DOHH2 (cell line): ENCODE measurements around the gene ZNRD2.

Experiments
- EZH2phosphoT487 ChIP-seq: fragments of 200-600 bp; sonication (generic); IDR thresholded peaks from 2 replicates; pipeline ENCODE4 v1.6.1; 2017; ENCODE audit warnings: borderline replicate concordance, mild to moderate bottlenecking, antibody characterized with exemption, low read length, moderate library complexity, mixed read lengths
- TF ChIP-seq, protein P1 (sequence below): fragments of 200-600 bp; sonication (generic); IDR thresholded peaks from one replicate; pipeline ENCODE4 v1.5.1; 2014; ENCODE audit warnings: antibody characterized with exemption, mild to moderate bottlenecking, low read depth, low read length; ENCODE audit not compliant: poor library complexity, severe bottlenecking

DNA sequence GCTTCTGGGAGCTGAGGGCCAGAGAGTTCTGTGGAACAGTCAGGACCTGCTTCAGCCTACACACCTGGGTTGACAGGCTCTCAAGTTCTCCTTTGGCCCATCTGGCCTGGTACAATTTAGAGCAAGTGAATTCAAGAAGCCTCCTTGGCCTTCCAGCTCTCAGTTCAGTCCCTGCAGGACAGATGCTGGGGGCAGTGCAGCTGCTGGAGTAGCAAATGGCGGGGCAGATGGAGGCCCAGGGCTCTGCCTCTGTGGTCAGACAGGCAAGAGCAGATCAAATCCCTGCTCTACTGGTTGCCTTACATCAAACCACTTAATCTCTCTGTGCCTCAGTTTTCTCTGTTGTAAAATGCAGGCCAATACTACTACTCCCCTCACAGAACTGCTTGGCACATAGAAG lies 34.0 kb downstream of the ZNRD2 start:
- TF ChIP-seq, protein P1, sequence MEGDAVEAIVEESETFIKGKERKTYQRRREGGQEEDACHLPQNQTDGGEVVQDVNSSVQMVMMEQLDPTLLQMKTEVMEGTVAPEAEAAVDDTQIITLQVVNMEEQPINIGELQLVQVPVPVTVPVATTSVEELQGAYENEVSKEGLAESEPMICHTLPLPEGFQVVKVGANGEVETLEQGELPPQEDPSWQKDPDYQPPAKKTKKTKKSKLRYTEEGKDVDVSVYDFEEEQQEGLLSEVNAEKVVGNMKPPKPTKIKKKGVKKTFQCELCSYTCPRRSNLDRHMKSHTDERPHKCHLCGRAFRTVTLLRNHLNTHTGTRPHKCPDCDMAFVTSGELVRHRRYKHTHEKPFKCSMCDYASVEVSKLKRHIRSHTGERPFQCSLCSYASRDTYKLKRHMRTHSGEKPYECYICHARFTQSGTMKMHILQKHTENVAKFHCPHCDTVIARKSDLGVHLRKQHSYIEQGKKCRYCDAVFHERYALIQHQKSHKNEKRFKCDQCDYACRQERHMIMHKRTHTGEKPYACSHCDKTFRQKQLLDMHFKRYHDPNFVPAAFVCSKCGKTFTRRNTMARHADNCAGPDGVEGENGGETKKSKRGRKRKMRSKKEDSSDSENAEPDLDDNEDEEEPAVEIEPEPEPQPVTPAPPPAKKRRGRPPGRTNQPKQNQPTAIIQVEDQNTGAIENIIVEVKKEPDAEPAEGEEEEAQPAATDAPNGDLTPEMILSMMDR: no peak
- no peak for TF ChIP-seq EZH2phosphoT487
